Spleen (tissue), 11 donors: ENCODE results near the gene SH3BP5L. TPM values are rescaled to one million over a fixed set of nuclear protein-coding genes. Genes with fewer than 3 reads are reported as not detected.
A peak's percentile ranks its signal among the peaks of the same experiment; 100 is the strongest.

Experiments
- DNase-seq: peaks from one replicate; pipeline ENCODE4 v3.0.0-alpha.2; 2020
- H3K27ac ChIP-seq, 8 donors: fragments of 200-600 bp; sonication (generic) in 7 of 8; 1 replicate in 4 of 8; 2 replicates in 4 of 8; pipeline versions ENCODE4 v1.5.0 to v1.8.0; 2016 to 2021; ENCODE audit warnings: inconsistent platforms in 4 of 8, mild to moderate bottlenecking in 4 of 8, moderate library complexity in 1 of 8
- H3K27me3 ChIP-seq, 7 donors: fragments of 200-600 bp; sonication (generic) in 6 of 7; replicated peaks in 1 of 7; 1 replicate in 4 of 7; 2 replicates in 3 of 7; pipeline versions ENCODE4 v1.5.0 to v1.8.0; 2016 to 2021; ENCODE audit warnings: inconsistent platforms in 3 of 7, mild to moderate bottlenecking in 1 of 7
- H3K36me3 ChIP-seq, 6 donors: fragments of 200-600 bp; sonication (generic) in 5 of 6; 1 replicate in 4 of 6; 2 replicates in 2 of 6; pipeline versions ENCODE4 v1.5.0 to v1.8.0; 2016 to 2021; ENCODE audit warnings: inconsistent platforms in 2 of 6
- H3K4me1 ChIP-seq, 6 donors: fragments of 200-600 bp; sonication (generic) in 5 of 6; 1 replicate in 3 of 6; 2 replicates in 3 of 6; pipeline versions ENCODE4 v1.5.0 to v1.8.0; 2016 to 2021; ENCODE audit warnings: inconsistent platforms in 3 of 6
- H3K4me3 ChIP-seq, 8 donors: fragments of 200-600 bp; sonication (generic) in 7 of 8; 1 replicate in 4 of 8; 2 replicates in 4 of 8; pipeline versions ENCODE4 v1.5.0 to v1.8.0; 2016 to 2021; ENCODE audit warnings: inconsistent platforms in 4 of 8, mild to moderate bottlenecking in 4 of 8, moderate library complexity in 2 of 8
- H3K9me3 ChIP-seq, 8 donors: fragments of 200-600 bp; sonication (generic) in 7 of 8; 1 replicate in 4 of 8; 2 replicates in 4 of 8; pipeline versions ENCODE4 v1.5.0 to v1.8.0; 2016 to 2021; ENCODE audit warnings: inconsistent platforms in 4 of 8
- CTCF ChIP-seq, 11 experiments: fragments of 200-600 bp in 7 of 11; fragments of 450-650 bp in 4 of 11; sonication (generic) in 4 of 11; IDR thresholded peaks in 8 of 11; conservative IDR thresholded peaks in 3 of 11; 1 replicate in 7 of 11; 2 replicates in 4 of 11; pipeline versions ENCODE4 v1.4.0 to v1.8.0; 2016 to 2021; ENCODE audit warnings: antibody characterized with exemption in 11 of 11, inconsistent platforms in 4 of 11, mild to moderate bottlenecking in 1 of 11
- POLR2A ChIP-seq, 3 donors: fragments of 450-650 bp; IDR thresholded peaks; one replicate each; pipeline ENCODE4 v1.5.1; 2017; ENCODE audit warnings: antibody characterized with exemption in 3 of 3, mild to moderate bottlenecking in 1 of 3
- POLR2AphosphoS5 ChIP-seq, 3 donors: sonication (generic); formaldehyde crosslinking; IDR thresholded peaks; one replicate each; pipeline ENCODE4 v1.5.1; 2017; ENCODE audit warnings: antibody characterized with exemption in 3 of 3
- whole genome bisulfite sequencing, 5 donors: extraction: QIAGEN DNeasy Blood & Tissue Kit in 3 of 5; methylation state at CpG; one replicate each; pipeline versions ENCODE4 v1.1.5 to v1.1.7; 2013 to 2018; 5-methylcytosine and 5-hydroxymethylcytosine counted together
- intact Hi-C: fragments of 100-400 bp; cut with DNase I; formaldehyde crosslinking; loops from one replicate; pipeline ENCODE4 v1.15.0; 2023; ENCODE audit warnings: low total_unique reads
- polyA plus RNA-seq, 3 donors: library from polyadenylated mRNA; stranded (reverse); fragments of 200-250 nt; gene quantifications; one replicate each; pipeline ENCODE4 v1.2.1, GENCODE V29; 2013
- total RNA-seq, 7 donors: library from RNA; depleted of rRNA in 3 of 7; stranded (reverse); fragments of >200 nt in 3 of 7; fragmentation: NEBNext Ultra II Directional in 4 of 7; extraction: Animal tissue kit (Norgen Biotek cat#: 25700) in 4 of 7; gene quantifications; one replicate each; pipeline versions ENCODE4 v1.1.0 to v1.2.1, GENCODE V29; 2016 to 2021
- donor health status: healthy with polysubstance abuse.
- donor health status: DM: no; HTN: no; CAD: no; lungs with moderate emphysema.
- donor health status: DM: no; HTN: no; CAD: no.
- donor health status: Bipolar disorder and iron deficiency.
- donor health status: healthy.
- donor health status: DM: no; HTN: no; CAD: no.
- donor health status: DM: yes; HTN: yes; CAD: no.

Gene SH3BP5L
- total and polyA plus RNA-seq, 10 donors, result 10.1 to 43.3 (median 30.6) TPM

GRCh38 chr1:248851390-248851789 is 25.7 kb upstream of the SH3BP5L start:
- intact Hi-C loops, result no loop called here
- H3K4me3 ChIP-seq, result no peak overlapping the region
- DNase-seq, result no peak
- H3K4me1 ChIP-seq, result peaks cover 0 to 44% (median 11%) of the 10 kb centered on the region in 6 donors
- peak overlapping the region in 1 of 8 donors; percentile 36 for H3K27ac ChIP-seq
- peaks cover 0 to 84% (median 45%) of the 10 kb centered on the region in 6 donors for H3K36me3 ChIP-seq
- H3K9me3 ChIP-seq, result no peaks in the 10 kb centered on the region
- 84 to 89% (median 87%) methylated on average over 2 of the region's 2 CpGs for WGBS, 5 donors
- no peak for TF ChIP-seq POLR2A (IDR thresholded peaks at IDR 0.05)
- no peak for TF ChIP-seq POLR2AphosphoS5 (IDR thresholded peaks at IDR 0.05)
- no peak for TF ChIP-seq CTCF (IDR thresholded peaks at IDR 0.05 in 8 of 11, conservative IDR thresholded peaks at IDR 0.05 in 3 of 11)
- no peaks in the 10 kb centered on the region for H3K27me3 ChIP-seq

GRCh38 chr1:248850536-248851251 is 25.0 kb upstream of the SH3BP5L start:
- no peak for DNase-seq
- no peaks in the 10 kb centered on the region for H3K9me3 ChIP-seq
- H3K4me1 ChIP-seq, result peaks cover 0 to 37% (median 12%) of the 10 kb centered on the region in 6 donors
- 82 to 89% (median 85%) methylated on average over 9 to 10 of the region's 10 CpGs for WGBS, 5 donors
- H3K27me3 ChIP-seq, result no peaks in the 10 kb centered on the region
- TF ChIP-seq POLR2AphosphoS5 (IDR thresholded peaks at IDR 0.05) (no peak), POLR2A (IDR thresholded peaks at IDR 0.05) (no peak), CTCF (IDR thresholded peaks at IDR 0.05 in 8 of 11, conservative IDR thresholded peaks at IDR 0.05 in 3 of 11) (no peak)
- H3K27ac ChIP-seq, result no peak overlapping the region
- H3K4me3 ChIP-seq, result no peak overlapping the region
- intact Hi-C loops, result no loop called here
- peaks cover 0 to 87% (median 52%) of the 10 kb centered on the region in 6 donors for H3K36me3 ChIP-seq

GRCh38 chr1:248850124-248850523 is 24.4 kb upstream of the SH3BP5L start:
- DNase-seq, result no peak
- peaks cover 0 to 87% (median 57%) of the 10 kb centered on the region in 6 donors for H3K36me3 ChIP-seq

GRCh38 chr1:248849637-248850036 is 23.9 kb upstream of the SH3BP5L start:
- intact Hi-C loops, result no loop called here
- H3K9me3 ChIP-seq, result no peaks in the 10 kb centered on the region
- peaks cover 0 to 29% (median 12%) of the 10 kb centered on the region in 6 donors for H3K4me1 ChIP-seq
- no peak overlapping the region for H3K27ac ChIP-seq
- no peak for DNase-seq
- H3K4me3 ChIP-seq, result no peak overlapping the region
- TF ChIP-seq CTCF (IDR thresholded peaks at IDR 0.05 in 8 of 11, conservative IDR thresholded peaks at IDR 0.05 in 3 of 11), result no peak
- TF ChIP-seq POLR2AphosphoS5 (IDR thresholded peaks at IDR 0.05), result no peak
- TF ChIP-seq POLR2A (IDR thresholded peaks at IDR 0.05), result no peak
- H3K36me3 ChIP-seq, result peaks cover 0 to 87% (median 62%) of the 10 kb centered on the region in 6 donors
- H3K27me3 ChIP-seq, result no peaks in the 10 kb centered on the region
- 86 to 97% (median 91%) methylated on average over 3 of the region's 3 CpGs for WGBS, 5 donors

More at GRCh38 chr1:248850124-248850523, 24.4 kb upstream of the SH3BP5L start:
- Histone ChIP-seq H3K9me3 (no peaks in the 10 kb centered on the region), H3K4me1 (peaks cover 0 to 33% (median 12%) of the 10 kb centered on the region in 6 donors), H3K27me3 (no peaks in the 10 kb centered on the region), H3K27ac (no peak overlapping the region), H3K4me3 (no peak overlapping the region)
- TF ChIP-seq POLR2A (IDR thresholded peaks at IDR 0.05), result no peak
- TF ChIP-seq POLR2AphosphoS5 (IDR thresholded peaks at IDR 0.05), result peak in 1 of 3 donors; percentile 51
- intact Hi-C loops, result no loop called here
- WGBS, 5 donors, result 92 to 100% (median 96%) methylated on average over 1 to 9 of the region's 9 CpGs
